Chondrocyte (in vitro differentiated cells): ENCODE results near the gene PRRT3. TPM values are rescaled to one million over a fixed set of nuclear protein-coding genes. Genes with fewer than 3 reads are reported as not detected.
A peak's percentile ranks its signal among the peaks of the same experiment; 100 is the strongest.
"Not testable (repeated sequence)": the region's sequence is repeated elsewhere in the genome, so short reads cannot be mapped to it uniquely, and the experiment has no call there.

Source experiments
- DNase-seq: peaks from one replicate; pipeline ENCODE4 v3.0.0; 2021; ENCODE audit warnings: mixed read lengths, low spot score
- H3K27ac Mint-ChIP-seq: one replicate; pipeline ENCODE4 v1.8.0; 2021; ENCODE audit warnings: mild to moderate bottlenecking, moderate library complexity, mixed read lengths; ENCODE audit not compliant: unreplicated experiment
- H3K27me3 Mint-ChIP-seq: 2 replicates; pipeline ENCODE4 v1.8.0; 2021; ENCODE audit warnings: low read depth, mixed read lengths
- H3K36me3 Mint-ChIP-seq: 2 replicates; pipeline ENCODE4 v1.8.0; 2021; ENCODE audit warnings: low read depth, mixed read lengths
- H3K4me1 Mint-ChIP-seq: 2 replicates; pipeline ENCODE4 v1.8.0; 2021; ENCODE audit warnings: low read depth, mild to moderate bottlenecking, mixed read lengths
- H3K4me3 Mint-ChIP-seq: one replicate; pipeline ENCODE4 v1.8.0; 2021; ENCODE audit warnings: mild to moderate bottlenecking, moderate library complexity, mixed read lengths; ENCODE audit not compliant: unreplicated experiment
- H3K9me3 Mint-ChIP-seq: 2 replicates; pipeline ENCODE4 v1.8.0; 2021; ENCODE audit warnings: low read depth, mixed read lengths
- CTCF ChIP-seq: fragments of 200-600 bp; sonication (generic); IDR thresholded peaks from 2 replicates; pipeline ENCODE4 v1.5.0; 2021; ENCODE audit warnings: antibody characterized with exemption, mild to moderate bottlenecking, moderate library complexity
- total RNA-seq: library from RNA; stranded (reverse); gene quantifications from 3 replicates; pipeline ENCODE4 v1.2.1, GENCODE V29; 2021

The PRRT3 gene
- total RNA-seq, 1 donor from 2014 or later: 3.9 TPM

GRCh38 chr3:9903238-9903624 lies 49.0 kb downstream of the PRRT3 start:
- Mint-ChIP-seq H3K4me3 (no peak overlapping the region), H3K4me1 (peaks cover 32% of the 10 kb centered on the region), H3K27me3 (no peaks in the 10 kb centered on the region), H3K36me3 (no peaks in the 10 kb centered on the region), H3K27ac (peak overlapping the region; percentile 81), H3K9me3 (no peaks in the 10 kb centered on the region)
- no peak for DNase-seq
- TF ChIP-seq CTCF: no peak

- H3K27me3 Mint-ChIP-seq: no peaks in the 10 kb centered on the region
- peak within 1 kb of the TSS; percentile 2 for H3K4me3 Mint-ChIP-seq
- peaks cover 38% of the 10 kb centered on the region for H3K4me1 Mint-ChIP-seq
- DNase-seq: no peak
- H3K9me3 Mint-ChIP-seq: no peaks in the 10 kb centered on the region
- H3K36me3 Mint-ChIP-seq: no peaks in the 10 kb centered on the region
- peak within 1 kb of the TSS; percentile 81 for H3K27ac Mint-ChIP-seq
- TF ChIP-seq CTCF: no peak
Observed at GRCh38 chr3:9902372-9903237, 49.6 kb downstream of the PRRT3 start, which contains the start of gene IL17RE. TSS of gene IL17RE (plus strand) at chr3:9902848. CDS start at chr3:9902933, 85 bp downstream.

GRCh38 chr3:9901967-9902366 lies 50.2 kb downstream of the PRRT3 start:
- H3K27ac Mint-ChIP-seq: no peak overlapping the region
- no peak for DNase-seq
- no peaks in the 10 kb centered on the region for H3K27me3 Mint-ChIP-seq
- no peaks in the 10 kb centered on the region for H3K36me3 Mint-ChIP-seq
- no peak for TF ChIP-seq CTCF
- H3K4me3 Mint-ChIP-seq: no peak overlapping the region
- no peaks in the 10 kb centered on the region for H3K9me3 Mint-ChIP-seq
- peaks cover 44% of the 10 kb centered on the region for H3K4me1 Mint-ChIP-seq

- H3K36me3 Mint-ChIP-seq, DNase-seq, H3K9me3 Mint-ChIP-seq, H3K27ac Mint-ChIP-seq, H3K27me3 Mint-ChIP-seq, H3K4me3 Mint-ChIP-seq: not testable (repeated sequence)
- H3K4me1 Mint-ChIP-seq: peaks cover 50% of the 10 kb centered on the region
Observed at GRCh38 chr3:9900965-9901415, 51.2 kb downstream of the PRRT3 start.

GRCh38 chr3:9899289-9899791 lies 52.9 kb downstream of the PRRT3 start:
- Mint-ChIP-seq H3K36me3 (peaks cover 3% of the 10 kb centered on the region), H3K27ac (no peak overlapping the region), H3K4me1 (peaks cover 56% of the 10 kb centered on the region), H3K4me3 (no peak overlapping the region), H3K27me3 (no peaks in the 10 kb centered on the region), H3K9me3 (no peaks in the 10 kb centered on the region)
- DNase-seq: no peak
- TF ChIP-seq CTCF: no peak
